Hepatocyte (in vitro differentiated cells): ENCODE results near the gene TNFRSF13B.
"Not testable (repeated sequence)": the region's sequence is repeated elsewhere in the genome, so short reads cannot be mapped to it uniquely, and the experiment has no call there.

Source experiments
- CTCF ChIP-seq: fragments of 200-600 bp; sonication (generic); IDR thresholded peaks from 2 replicates; pipeline ENCODE4 v1.5.1; 2016; ENCODE audit warnings: antibody characterized with exemption, mild to moderate bottlenecking; ENCODE audit not compliant: poor library complexity
- EZH2 ChIP-seq: fragments of 200-600 bp; sonication (generic); IDR thresholded peaks from 2 replicates; pipeline ENCODE4 v1.6.1; 2016; ENCODE audit warnings: antibody characterized with exemption, mild to moderate bottlenecking, borderline replicate concordance

DNA sequence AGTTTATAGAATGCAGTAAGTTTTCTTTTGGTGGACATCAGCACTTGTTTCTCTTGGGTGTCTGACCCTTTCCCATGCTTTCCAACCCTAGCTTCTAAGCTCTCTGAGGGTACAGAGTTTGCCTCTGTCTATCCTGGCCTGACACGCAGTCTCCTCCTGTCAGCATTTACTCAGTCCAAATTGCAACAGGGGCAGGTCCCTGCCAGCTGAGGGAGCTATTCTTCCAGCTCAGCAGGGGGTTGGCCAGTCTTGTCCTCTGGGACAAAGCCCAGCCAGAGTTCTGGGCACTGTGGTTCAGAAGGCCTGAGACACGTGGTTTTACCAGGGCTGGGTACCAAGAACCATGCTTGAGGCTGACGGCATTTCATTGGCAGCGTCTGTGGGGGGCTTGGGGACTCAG lies 38.1 kb upstream of the TNFRSF13B start:
- peak; percentile 33 for TF ChIP-seq CTCF
- TF ChIP-seq EZH2 = not testable (repeated sequence)
